Neural cell (in vitro differentiated cells): ENCODE data around the gene NELL2.

Experiments
- EP300 ChIP-seq: fragments of 450-650 bp; conservative IDR thresholded peaks from 2 replicates; pipeline ENCODE4 v1.6.1; 2014; ENCODE audit warnings: antibody characterized with exemption, mild to moderate bottlenecking, moderate library complexity; ENCODE audit not compliant: poor library complexity, severe bottlenecking
- EZH2 ChIP-seq: fragments of 200-600, 300-800 bp; shearing (Covaris generic), sonication (generic); IDR thresholded peaks from 2 replicates; pipeline ENCODE4 v1.6.1; 2014; ENCODE audit warnings: antibody characterized with exemption, low read length, borderline replicate concordance, mild to moderate bottlenecking; ENCODE audit not compliant: insufficient read depth, poor library complexity, severe bottlenecking
- MXI1 ChIP-seq: fragments of 450-650 bp; conservative IDR thresholded peaks from 2 replicates; pipeline ENCODE4 v1.6.1; 2014; ENCODE audit warnings: antibody characterized with exemption, mild to moderate bottlenecking; ENCODE audit not compliant: poor library complexity, severe bottlenecking
- POLR2AphosphoS5 ChIP-seq: IDR thresholded peaks from 2 replicates; pipeline ENCODE4 v1.6.1; 2012
- RAD21 ChIP-seq: fragments of 450-650 bp; conservative IDR thresholded peaks from 2 replicates; pipeline ENCODE4 v1.6.1; 2014; ENCODE audit warnings: antibody characterized with exemption, mild to moderate bottlenecking, moderate library complexity
- TAF1 ChIP-seq: IDR thresholded peaks from 2 replicates; pipeline ENCODE4 v1.6.1; 2012; ENCODE audit warnings: low read depth
- TF ChIP-seq, protein P1 (sequence below): fragments of 450-650 bp; IDR thresholded peaks from 2 replicates; pipeline ENCODE4 v1.5.1; 2014; ENCODE audit warnings: antibody characterized with exemption, mild to moderate bottlenecking, moderate library complexity; ENCODE audit not compliant: poor library complexity, severe bottlenecking
- TF ChIP-seq, protein P2 (sequence below): IDR thresholded peaks from 2 replicates; pipeline ENCODE4 v1.6.1; 2012; ENCODE audit warnings: borderline replicate concordance

GRCh38 chr12:44509471-44509870, 366.6 kb downstream of the NELL2 start:
- TF ChIP-seq, protein P1, sequence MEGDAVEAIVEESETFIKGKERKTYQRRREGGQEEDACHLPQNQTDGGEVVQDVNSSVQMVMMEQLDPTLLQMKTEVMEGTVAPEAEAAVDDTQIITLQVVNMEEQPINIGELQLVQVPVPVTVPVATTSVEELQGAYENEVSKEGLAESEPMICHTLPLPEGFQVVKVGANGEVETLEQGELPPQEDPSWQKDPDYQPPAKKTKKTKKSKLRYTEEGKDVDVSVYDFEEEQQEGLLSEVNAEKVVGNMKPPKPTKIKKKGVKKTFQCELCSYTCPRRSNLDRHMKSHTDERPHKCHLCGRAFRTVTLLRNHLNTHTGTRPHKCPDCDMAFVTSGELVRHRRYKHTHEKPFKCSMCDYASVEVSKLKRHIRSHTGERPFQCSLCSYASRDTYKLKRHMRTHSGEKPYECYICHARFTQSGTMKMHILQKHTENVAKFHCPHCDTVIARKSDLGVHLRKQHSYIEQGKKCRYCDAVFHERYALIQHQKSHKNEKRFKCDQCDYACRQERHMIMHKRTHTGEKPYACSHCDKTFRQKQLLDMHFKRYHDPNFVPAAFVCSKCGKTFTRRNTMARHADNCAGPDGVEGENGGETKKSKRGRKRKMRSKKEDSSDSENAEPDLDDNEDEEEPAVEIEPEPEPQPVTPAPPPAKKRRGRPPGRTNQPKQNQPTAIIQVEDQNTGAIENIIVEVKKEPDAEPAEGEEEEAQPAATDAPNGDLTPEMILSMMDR, result no peak
- TF ChIP-seq EP300, result no peak
- TF ChIP-seq POLR2AphosphoS5, result no peak
- no peak for TF ChIP-seq EZH2
- TF ChIP-seq TAF1, result no peak
- TF ChIP-seq, protein P2, sequence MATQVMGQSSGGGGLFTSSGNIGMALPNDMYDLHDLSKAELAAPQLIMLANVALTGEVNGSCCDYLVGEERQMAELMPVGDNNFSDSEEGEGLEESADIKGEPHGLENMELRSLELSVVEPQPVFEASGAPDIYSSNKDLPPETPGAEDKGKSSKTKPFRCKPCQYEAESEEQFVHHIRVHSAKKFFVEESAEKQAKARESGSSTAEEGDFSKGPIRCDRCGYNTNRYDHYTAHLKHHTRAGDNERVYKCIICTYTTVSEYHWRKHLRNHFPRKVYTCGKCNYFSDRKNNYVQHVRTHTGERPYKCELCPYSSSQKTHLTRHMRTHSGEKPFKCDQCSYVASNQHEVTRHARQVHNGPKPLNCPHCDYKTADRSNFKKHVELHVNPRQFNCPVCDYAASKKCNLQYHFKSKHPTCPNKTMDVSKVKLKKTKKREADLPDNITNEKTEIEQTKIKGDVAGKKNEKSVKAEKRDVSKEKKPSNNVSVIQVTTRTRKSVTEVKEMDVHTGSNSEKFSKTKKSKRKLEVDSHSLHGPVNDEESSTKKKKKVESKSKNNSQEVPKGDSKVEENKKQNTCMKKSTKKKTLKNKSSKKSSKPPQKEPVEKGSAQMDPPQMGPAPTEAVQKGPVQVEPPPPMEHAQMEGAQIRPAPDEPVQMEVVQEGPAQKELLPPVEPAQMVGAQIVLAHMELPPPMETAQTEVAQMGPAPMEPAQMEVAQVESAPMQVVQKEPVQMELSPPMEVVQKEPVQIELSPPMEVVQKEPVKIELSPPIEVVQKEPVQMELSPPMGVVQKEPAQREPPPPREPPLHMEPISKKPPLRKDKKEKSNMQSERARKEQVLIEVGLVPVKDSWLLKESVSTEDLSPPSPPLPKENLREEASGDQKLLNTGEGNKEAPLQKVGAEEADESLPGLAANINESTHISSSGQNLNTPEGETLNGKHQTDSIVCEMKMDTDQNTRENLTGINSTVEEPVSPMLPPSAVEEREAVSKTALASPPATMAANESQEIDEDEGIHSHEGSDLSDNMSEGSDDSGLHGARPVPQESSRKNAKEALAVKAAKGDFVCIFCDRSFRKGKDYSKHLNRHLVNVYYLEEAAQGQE, result no peak
- TF ChIP-seq MXI1, result no peak
- TF ChIP-seq RAD21, result no peak
